AG08395 (cell line): ENCODE results near the gene LXN.

ENCODE experiments used
- DNase-seq: peaks from one replicate; pipeline ENCODE4 v3.0.0; 2012; ENCODE audit warnings: mixed read lengths, low spot score

LXN gene

GRCh38 chr3:158668506-158668905 is 3.9 kb downstream of the LXN start:
- no peak for DNase-seq

- no peak for DNase-seq
Measured at GRCh38 chr3:158666416-158666815, 6.0 kb downstream of the LXN start.

- no peak for DNase-seq
Measured at GRCh38 chr3:158663832-158664231, 8.6 kb downstream of the LXN start.

- no peak for DNase-seq
Measured at GRCh38 chr3:158663246-158663645, 9.2 kb downstream of the LXN start.

- DNase-seq, result no peak
Measured at GRCh38 chr3:158660711-158661110, 11.7 kb downstream of the LXN start.

- DNase-seq, result peak; percentile 85
Measured at GRCh38 chr3:158659454-158660237, 12.8 kb downstream of the LXN start.

- no peak for DNase-seq
Measured at GRCh38 chr3:158658889-158659288, 13.6 kb downstream of the LXN start.

- no peak for DNase-seq
Measured at GRCh38 chr3:158652463-158652862, 20.0 kb downstream of the LXN start.

- no peak for DNase-seq
Measured at GRCh38 chr3:158651192-158651591, 21.3 kb downstream of the LXN start.

GRCh38 chr3:158649791-158650190 is 22.7 kb downstream of the LXN start:
- DNase-seq, result no peak

- DNase-seq, result peak; percentile 91
Measured at GRCh38 chr3:158644345-158644908, 28.0 kb downstream of the LXN start, which contains the start of gene GFM1. GFM1 (plus strand) TSS chr3:158644527; CDS start chr3:158644635, 108 bp downstream.

- DNase-seq, result no peak
Measured at GRCh38 chr3:158642474-158643210, 29.8 kb downstream of the LXN start.

- DNase-seq, result no peak
Measured at GRCh38 chr3:158642005-158642404, 30.4 kb downstream of the LXN start.

GRCh38 chr3:158640646-158641045 is 31.8 kb downstream of the LXN start:
- no peak for DNase-seq

- no peak for DNase-seq
Measured at GRCh38 chr3:158631981-158632380, 40.5 kb downstream of the LXN start.

GRCh38 chr3:158625881-158626280 is 46.6 kb downstream of the LXN start:
- DNase-seq, result no peak

- no peak for DNase-seq
Measured at GRCh38 chr3:158617982-158618875, 54.2 kb downstream of the LXN start.
